Esophagus (tissue), 2 donors: ENCODE measurements around the gene OSBPL6. TPM values are rescaled to one million over a fixed set of nuclear protein-coding genes. Genes with fewer than 3 reads are reported as not detected.

Experiments used
- H3K27ac ChIP-seq, 2 donors: one replicate each; pipeline ENCODE4 v1.5.1; 2013; ENCODE audit warnings: low read depth in 2 of 2, mild to moderate bottlenecking in 2 of 2, inconsistent platforms in 1 of 2, low read length in 1 of 2, moderate library complexity in 1 of 2
- H3K27me3 ChIP-seq, 2 donors: one replicate each; pipeline ENCODE4 v1.6.1; 2013; ENCODE audit warnings: low read length in 2 of 2, control low read depth in 1 of 2, mild to moderate bottlenecking in 1 of 2; ENCODE audit not compliant: insufficient read depth in 2 of 2, control insufficient read depth in 1 of 2
- H3K36me3 ChIP-seq, 2 donors: one replicate each; pipeline ENCODE4 v1.6.1; 2013; ENCODE audit warnings: low read length in 1 of 2; ENCODE audit not compliant: control insufficient read depth in 2 of 2, insufficient read depth in 2 of 2
- H3K4me1 ChIP-seq, 2 donors: one replicate each; pipeline ENCODE4 v1.6.1; 2013; ENCODE audit warnings: low read length in 1 of 2; ENCODE audit not compliant: control insufficient read depth in 2 of 2, insufficient read depth in 2 of 2
- H3K4me3 ChIP-seq, 2 donors: one replicate each; pipeline ENCODE4 v1.5.1; 2013; ENCODE audit warnings: low read length in 2 of 2, mild to moderate bottlenecking in 2 of 2, low read depth in 1 of 2, moderate library complexity in 1 of 2
- H3K9me3 ChIP-seq, 2 donors: one replicate each; pipeline ENCODE4 v1.6.1; 2013; ENCODE audit warnings: mild to moderate bottlenecking in 2 of 2, low read depth in 1 of 2, low read length in 1 of 2, moderate library complexity in 1 of 2; ENCODE audit not compliant: control insufficient read depth in 2 of 2, insufficient read depth in 1 of 2
- WGBS, 2 donors: extraction: QIAGEN DNeasy Blood & Tissue Kit; methylation state at CpG; one replicate each; pipeline ENCODE4 v1.1.7; 2013; 5-methylcytosine and 5-hydroxymethylcytosine counted together
- polyA plus RNA-seq, 2 donors: library from polyadenylated mRNA; stranded (reverse); fragments of 200-250 nt; gene quantifications; one replicate each; pipeline ENCODE4 v1.2.3, GENCODE V29; 2013
- donor health status: healthy with polysubstance abuse.
- donor health status: Bipolar disorder and iron deficiency.

Gene OSBPL6
- polyA plus RNA-seq, 2 donors = 0.73 to 1.5 TPM

- WGBS, 2 donors = 86 to 89% methylated on average over 4 of the region's 4 CpGs
- Histone ChIP-seq H3K27me3 (no peaks in the 10 kb centered on the region), H3K36me3 (peaks cover 0 to 2% of the 10 kb centered on the region in 2 donors)
These were observed 172.1 kb downstream of the OSBPL6 start for GRCh38 chr2:178366412-178366811.

GRCh38 chr2:178367344-178367743, 173.0 kb downstream of the OSBPL6 start:
- no peaks in the 10 kb centered on the region for H3K4me1 ChIP-seq
- no peak overlapping the region for H3K27ac ChIP-seq
- WGBS, 2 donors = 90 to 97% methylated on average over 1 of the region's 1 CpG
- no peak overlapping the region for H3K4me3 ChIP-seq
- no peaks in the 10 kb centered on the region for H3K9me3 ChIP-seq
- no peaks in the 10 kb centered on the region for H3K27me3 ChIP-seq
- H3K36me3 ChIP-seq = no peaks in the 10 kb centered on the region

More at GRCh38 chr2:178366412-178366811, 172.1 kb downstream of the OSBPL6 start:
- Histone ChIP-seq H3K9me3 (no peaks in the 10 kb centered on the region), H3K4me1 (no peaks in the 10 kb centered on the region), H3K4me3 (no peak overlapping the region), H3K27ac (no peak overlapping the region)

- WGBS, 2 donors = 34 to 52% methylated on average over 1 of the region's 1 CpG
These were observed 180.6 kb downstream of the OSBPL6 start for GRCh38 chr2:178374865-178375264.

GRCh38 chr2:178377046-178377445, 182.7 kb downstream of the OSBPL6 start:
- Histone ChIP-seq H3K9me3 (no peaks in the 10 kb centered on the region), H3K27ac (no peak overlapping the region), H3K4me3 (no peak overlapping the region), H3K36me3 (peaks cover 0 to 2% of the 10 kb centered on the region in 2 donors), H3K27me3 (no peaks in the 10 kb centered on the region), H3K4me1 (peaks cover 0 to 2% of the 10 kb centered on the region in 2 donors)
- WGBS, 2 donors = 95 to 96% methylated on average over 3 of the region's 3 CpGs

More at GRCh38 chr2:178374865-178375264, 180.6 kb downstream of the OSBPL6 start:
- H3K27ac ChIP-seq = no peak overlapping the region
- H3K36me3 ChIP-seq = peaks cover 0 to 2% of the 10 kb centered on the region in 2 donors
- H3K27me3 ChIP-seq = no peaks in the 10 kb centered on the region
- H3K4me1 ChIP-seq = peaks cover 0 to 2% of the 10 kb centered on the region in 2 donors
- H3K4me3 ChIP-seq = no peak overlapping the region
- no peaks in the 10 kb centered on the region for H3K9me3 ChIP-seq

GRCh38 chr2:178379162-178380004, 185.1 kb downstream of the OSBPL6 start:
- peaks cover 0 to 2% of the 10 kb centered on the region in 2 donors for H3K4me1 ChIP-seq
- H3K4me3 ChIP-seq = no peak overlapping the region
- peaks cover 4 to 10% of the 10 kb centered on the region in 2 donors for H3K36me3 ChIP-seq
- 83 to 85% methylated on average over 4 of the region's 4 CpGs for WGBS, 2 donors
- H3K9me3 ChIP-seq = no peaks in the 10 kb centered on the region
- H3K27me3 ChIP-seq = no peaks in the 10 kb centered on the region
- H3K27ac ChIP-seq = no peak overlapping the region

GRCh38 chr2:178380763-178381162, 186.5 kb downstream of the OSBPL6 start:
- 77 to 95% methylated on average over 1 of the region's 1 CpG for WGBS, 2 donors
- Histone ChIP-seq H3K27ac (no peak overlapping the region), H3K27me3 (no peaks in the 10 kb centered on the region), H3K4me1 (peaks cover 0 to 2% of the 10 kb centered on the region in 2 donors), H3K4me3 (no peak overlapping the region), H3K36me3 (peaks cover 4 to 10% of the 10 kb centered on the region in 2 donors), H3K9me3 (no peaks in the 10 kb centered on the region)

- Histone ChIP-seq H3K36me3 (peaks cover 7 to 10% of the 10 kb centered on the region in 2 donors), H3K4me1 (no peaks in the 10 kb centered on the region), H3K27ac (no peak overlapping the region), H3K27me3 (no peaks in the 10 kb centered on the region), H3K4me3 (no peak overlapping the region), H3K9me3 (no peaks in the 10 kb centered on the region)
- WGBS, 2 donors = 88 to 89% methylated on average over 5 of the region's 5 CpGs
These were observed 189.4 kb downstream of the OSBPL6 start for GRCh38 chr2:178383718-178384117.

GRCh38 chr2:178385595-178386148, 191.4 kb downstream of the OSBPL6 start:
- WGBS, 2 donors = 82 to 88% methylated on average over 4 of the region's 4 CpGs
- no peak overlapping the region for H3K27ac ChIP-seq
- H3K36me3 ChIP-seq = peaks cover 7 to 10% of the 10 kb centered on the region in 2 donors
- H3K4me3 ChIP-seq = no peak overlapping the region
- H3K4me1 ChIP-seq = no peaks in the 10 kb centered on the region
- no peaks in the 10 kb centered on the region for H3K27me3 ChIP-seq
- H3K9me3 ChIP-seq = no peaks in the 10 kb centered on the region

GRCh38 chr2:178386986-178387597, 192.8 kb downstream of the OSBPL6 start:
- Histone ChIP-seq H3K27ac (no peak overlapping the region), H3K4me3 (no peak overlapping the region), H3K27me3 (no peaks in the 10 kb centered on the region), H3K9me3 (no peaks in the 10 kb centered on the region), H3K36me3 (peaks cover 7 to 10% of the 10 kb centered on the region in 2 donors), H3K4me1 (no peaks in the 10 kb centered on the region)
- WGBS, 2 donors = 40 to 45% methylated on average over 1 of the region's 1 CpG
